HL-60 (cell line): ENCODE measurements around the gene GCNT1.
A peak's percentile ranks its signal among the peaks of the same experiment; 100 is the strongest.

ENCODE experiments used
- DNase-seq, 2 experiments: peaks; one replicate each; pipeline ENCODE4 v3.0.0-alpha.2; 2010 to 2020; ENCODE audit warnings: low read depth in 1 of 2, low spot score in 1 of 2
- H3K27ac ChIP-seq: fragments of 250-450 bp; sonication (Bioruptor Pico); replicated peaks from 2 replicates; pipeline ENCODE4 v1.5.1; 2020; ENCODE audit warnings: mild to moderate bottlenecking, moderate library complexity
- H3K27me3 ChIP-seq: fragments of 250-450 bp; sonication (Bioruptor Pico); 2 replicates; pipeline ENCODE4 v1.5.1; 2021; ENCODE audit warnings: mild to moderate bottlenecking, moderate library complexity; ENCODE audit not compliant: insufficient read depth, poor library complexity, severe bottlenecking
- H3K4me3 ChIP-seq: replicated peaks from 2 replicates; pipeline ENCODE4 v1.5.1; 2011; ENCODE audit warnings: mild to moderate bottlenecking, control low read depth, low read length; ENCODE audit not compliant: insufficient read depth
- CTCF ChIP-seq: IDR thresholded peaks from one replicate; pipeline ENCODE4 v1.5.1; 2011; ENCODE audit warnings: low read length, control low read depth, inconsistent platforms; ENCODE audit not compliant: insufficient read depth
- GABPA ChIP-seq: IDR thresholded peaks from 2 replicates; pipeline ENCODE4 v1.6.1; 2012; ENCODE audit warnings: low read depth
- POLR2AphosphoS5 ChIP-seq: IDR thresholded peaks from 2 replicates; pipeline ENCODE4 v1.6.1; 2012; ENCODE audit warnings: low read depth
- REST ChIP-seq: IDR thresholded peaks from 2 replicates; pipeline ENCODE4 v1.6.1; 2012; ENCODE audit warnings: low read depth; ENCODE audit not compliant: insufficient replicate concordance
- SPI1 ChIP-seq: IDR thresholded peaks from 2 replicates; pipeline ENCODE4 v1.6.1; 2012; ENCODE audit warnings: low read depth, mild to moderate bottlenecking, borderline replicate concordance

GCNT1 gene

GRCh38 chr9:76510446-76510845, 51.5 kb downstream of the GCNT1 start:
- no peak for DNase-seq
- H3K4me3 ChIP-seq, result no peak overlapping the region
- H3K27ac ChIP-seq, result no peak overlapping the region
- TF ChIP-seq POLR2AphosphoS5 (no peak), GABPA (no peak), SPI1 (no peak), REST (no peak), CTCF (no peak)
- H3K27me3 ChIP-seq, result no peaks in the 10 kb centered on the region

- DNase-seq, result no peak
- TF ChIP-seq CTCF (no peak), POLR2AphosphoS5 (no peak), REST (no peak), SPI1 (no peak), GABPA (no peak)
- Histone ChIP-seq H3K27ac (no peak overlapping the region), H3K4me3 (no peak overlapping the region), H3K27me3 (no peaks in the 10 kb centered on the region)
Measured at GRCh38 chr9:76512826-76513225, 53.8 kb downstream of the GCNT1 start.

GRCh38 chr9:76516350-76516749, 57.4 kb downstream of the GCNT1 start:
- no peaks in the 10 kb centered on the region for H3K27me3 ChIP-seq
- DNase-seq, result peak in 1 of 2 experiments; percentile 7
- TF ChIP-seq SPI1 (no peak), REST (no peak), GABPA (no peak), POLR2AphosphoS5 (no peak), CTCF (no peak)
- H3K4me3 ChIP-seq, result no peak overlapping the region
- no peak overlapping the region for H3K27ac ChIP-seq
